ENCODE measurements around the gene TAS1R3.

- TF ChIP-seq, protein P1, sequence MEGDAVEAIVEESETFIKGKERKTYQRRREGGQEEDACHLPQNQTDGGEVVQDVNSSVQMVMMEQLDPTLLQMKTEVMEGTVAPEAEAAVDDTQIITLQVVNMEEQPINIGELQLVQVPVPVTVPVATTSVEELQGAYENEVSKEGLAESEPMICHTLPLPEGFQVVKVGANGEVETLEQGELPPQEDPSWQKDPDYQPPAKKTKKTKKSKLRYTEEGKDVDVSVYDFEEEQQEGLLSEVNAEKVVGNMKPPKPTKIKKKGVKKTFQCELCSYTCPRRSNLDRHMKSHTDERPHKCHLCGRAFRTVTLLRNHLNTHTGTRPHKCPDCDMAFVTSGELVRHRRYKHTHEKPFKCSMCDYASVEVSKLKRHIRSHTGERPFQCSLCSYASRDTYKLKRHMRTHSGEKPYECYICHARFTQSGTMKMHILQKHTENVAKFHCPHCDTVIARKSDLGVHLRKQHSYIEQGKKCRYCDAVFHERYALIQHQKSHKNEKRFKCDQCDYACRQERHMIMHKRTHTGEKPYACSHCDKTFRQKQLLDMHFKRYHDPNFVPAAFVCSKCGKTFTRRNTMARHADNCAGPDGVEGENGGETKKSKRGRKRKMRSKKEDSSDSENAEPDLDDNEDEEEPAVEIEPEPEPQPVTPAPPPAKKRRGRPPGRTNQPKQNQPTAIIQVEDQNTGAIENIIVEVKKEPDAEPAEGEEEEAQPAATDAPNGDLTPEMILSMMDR (IDR thresholded peaks at IDR 0.05 in 2 of 3, conservative IDR thresholded peaks at IDR 0.05 in 1 of 3; ENCODE audit: borderline replicate concordance in 1 of 3, insufficient read depth in 1 of 3, low read depth in 2 of 3, low read length in 2 of 3), result no peak
- TF ChIP-seq SIN3A (IDR thresholded peaks at IDR 0.05; ENCODE audit: low read depth) (no peak), ELF1 (IDR thresholded peaks at IDR 0.05; ENCODE audit: borderline replicate concordance, low read depth) (no peak), POLR2AphosphoS5 (IDR thresholded peaks at IDR 0.05; ENCODE audit: low read depth, low read length) (no peak), POLR2A (IDR thresholded peaks at IDR 0.05; ENCODE audit: borderline replicate concordance, extremely low read depth, insufficient read depth, insufficient read length) (no peak), EZH2phosphoT487 (IDR thresholded peaks at IDR 0.05; ENCODE audit: borderline replicate concordance) (no peak)
These were observed 37.5 kb upstream of the TAS1R3 start for GRCh38 chr1:1293263-1294249.

Measured in HCT116 (cell line).